ENCODE measurements around the gene BCAS3. TPM values are rescaled to one million over a fixed set of nuclear protein-coding genes. Genes with fewer than 3 reads are reported as not detected.
"Not testable (repeated sequence)": the region's sequence is repeated elsewhere in the genome, so short reads cannot be mapped to it uniquely, and the experiment has no call there.

BCAS3 gene
- total and polyA plus RNA-seq, 10 donors: 3.7 to 56.0 (median 42.3) TPM

DNA sequence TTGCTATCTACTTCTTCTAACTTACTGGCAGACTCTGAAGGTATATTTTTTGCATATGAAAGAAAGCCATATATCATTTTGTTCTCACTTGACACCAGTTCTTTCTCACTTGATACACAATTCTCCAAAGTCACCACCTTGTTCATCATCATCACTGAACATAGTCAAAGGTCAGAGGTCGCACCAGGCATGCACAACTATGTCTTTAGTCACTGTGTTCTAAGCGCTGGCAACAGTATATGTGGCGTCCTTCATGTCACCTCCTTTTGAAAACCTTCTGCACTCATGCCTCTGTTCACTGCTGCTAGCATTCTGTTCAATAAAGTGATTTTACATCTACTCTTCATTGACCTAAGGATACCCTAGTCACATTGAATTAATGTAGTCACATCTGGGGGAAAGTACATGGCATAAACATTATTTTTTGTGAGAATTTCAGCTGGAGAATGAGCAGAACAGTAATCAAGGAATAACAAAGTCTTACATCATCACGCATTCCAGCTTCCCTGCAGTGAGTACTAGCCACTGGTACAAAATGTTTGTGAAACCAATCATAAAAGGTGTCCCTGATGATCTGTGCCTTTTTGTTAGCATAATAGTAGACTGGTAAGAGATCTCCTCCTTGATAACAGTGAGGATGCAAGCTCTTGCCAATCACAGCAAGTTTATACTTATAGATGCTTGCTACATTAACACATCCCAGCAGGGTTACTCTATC is 754.1 kb downstream of the BCAS3 start:
- H3K4me3 ChIP-seq: no peak overlapping the region
- no peaks in the 10 kb centered on the region for H3K4me1 ChIP-seq
- H3K27ac ChIP-seq: no peak overlapping the region
- no peak for DNase-seq
- peaks cover 0 to 9% (median 0%) of the 10 kb centered on the region in 7 donors for H3K27me3 ChIP-seq (replicated peaks in 1 of 7)
- no peaks in the 10 kb centered on the region for H3K36me3 ChIP-seq
- intact Hi-C loops (cut with DNase I; ENCODE audit: low total_unique reads): no loop called here
- H3K9me3 ChIP-seq: peaks cover 0 to 24% (median 19%) of the 10 kb centered on the region in 8 donors
- 80 to 87% (median 85%) methylated on average over 4 of the region's 4 CpGs for WGBS, 5 donors
- TF ChIP-seq POLR2A (IDR thresholded peaks at IDR 0.05) (no peak), POLR2AphosphoS5 (IDR thresholded peaks at IDR 0.05) (no peak)
- TF ChIP-seq, protein P1, sequence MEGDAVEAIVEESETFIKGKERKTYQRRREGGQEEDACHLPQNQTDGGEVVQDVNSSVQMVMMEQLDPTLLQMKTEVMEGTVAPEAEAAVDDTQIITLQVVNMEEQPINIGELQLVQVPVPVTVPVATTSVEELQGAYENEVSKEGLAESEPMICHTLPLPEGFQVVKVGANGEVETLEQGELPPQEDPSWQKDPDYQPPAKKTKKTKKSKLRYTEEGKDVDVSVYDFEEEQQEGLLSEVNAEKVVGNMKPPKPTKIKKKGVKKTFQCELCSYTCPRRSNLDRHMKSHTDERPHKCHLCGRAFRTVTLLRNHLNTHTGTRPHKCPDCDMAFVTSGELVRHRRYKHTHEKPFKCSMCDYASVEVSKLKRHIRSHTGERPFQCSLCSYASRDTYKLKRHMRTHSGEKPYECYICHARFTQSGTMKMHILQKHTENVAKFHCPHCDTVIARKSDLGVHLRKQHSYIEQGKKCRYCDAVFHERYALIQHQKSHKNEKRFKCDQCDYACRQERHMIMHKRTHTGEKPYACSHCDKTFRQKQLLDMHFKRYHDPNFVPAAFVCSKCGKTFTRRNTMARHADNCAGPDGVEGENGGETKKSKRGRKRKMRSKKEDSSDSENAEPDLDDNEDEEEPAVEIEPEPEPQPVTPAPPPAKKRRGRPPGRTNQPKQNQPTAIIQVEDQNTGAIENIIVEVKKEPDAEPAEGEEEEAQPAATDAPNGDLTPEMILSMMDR (IDR thresholded peaks at IDR 0.05 in 8 of 11, conservative IDR thresholded peaks at IDR 0.05 in 3 of 11): no peak

- intact Hi-C loops (cut with DNase I; ENCODE audit: low total_unique reads): no loop called here
- no peak overlapping the region for H3K4me3 ChIP-seq
- H3K36me3 ChIP-seq: no peaks in the 10 kb centered on the region
- H3K9me3 ChIP-seq: peaks cover 0 to 43% (median 36%) of the 10 kb centered on the region in 8 donors
- H3K4me1 ChIP-seq: no peaks in the 10 kb centered on the region
- DNase-seq: no peak
- no peak overlapping the region for H3K27ac ChIP-seq
- H3K27me3 ChIP-seq (replicated peaks in 1 of 7): peaks cover 0 to 30% (median 0%) of the 10 kb centered on the region in 7 donors
- TF ChIP-seq POLR2AphosphoS5 (IDR thresholded peaks at IDR 0.05): no peak
- TF ChIP-seq, protein P1 (IDR thresholded peaks at IDR 0.05 in 8 of 11, conservative IDR thresholded peaks at IDR 0.05 in 3 of 11): no peak
- no peak for TF ChIP-seq POLR2A (IDR thresholded peaks at IDR 0.05)
These were observed 758.6 kb downstream of the BCAS3 start for GRCh38 chr17:61436273-61436672.

GRCh38 chr17:61436995-61437704 is 759.5 kb downstream of the BCAS3 start:
- intact Hi-C loops (cut with DNase I; ENCODE audit: low total_unique reads): no loop called here
- Histone ChIP-seq H3K36me3 (no peaks in the 10 kb centered on the region), H3K27me3 (replicated peaks in 1 of 7) (peaks cover 0 to 34% (median 0%) of the 10 kb centered on the region in 7 donors), H3K4me1 (no peaks in the 10 kb centered on the region), H3K4me3 (no peak overlapping the region), H3K9me3 (peaks cover 0 to 43% (median 36%) of the 10 kb centered on the region in 8 donors), H3K27ac (no peak overlapping the region)
- no peak for TF ChIP-seq POLR2A (IDR thresholded peaks at IDR 0.05)
- TF ChIP-seq, protein P1 (IDR thresholded peaks at IDR 0.05 in 8 of 11, conservative IDR thresholded peaks at IDR 0.05 in 3 of 11): no peak
- no peak for TF ChIP-seq POLR2AphosphoS5 (IDR thresholded peaks at IDR 0.05)
- DNase-seq: no peak

GRCh38 chr17:61440697-61441096 is 763.0 kb downstream of the BCAS3 start:
- H3K9me3 ChIP-seq: peaks cover 0 to 29% (median 26%) of the 10 kb centered on the region in 8 donors
- no peak overlapping the region for H3K27ac ChIP-seq
- H3K27me3 ChIP-seq (replicated peaks in 1 of 7): peaks cover 0 to 64% (median 4%) of the 10 kb centered on the region in 7 donors
- TF ChIP-seq POLR2AphosphoS5 (IDR thresholded peaks at IDR 0.05) (no peak), POLR2A (IDR thresholded peaks at IDR 0.05) (no peak)
- TF ChIP-seq, protein P1 (IDR thresholded peaks at IDR 0.05 in 8 of 11, conservative IDR thresholded peaks at IDR 0.05 in 3 of 11): no peak
- intact Hi-C loops (cut with DNase I; ENCODE audit: low total_unique reads): no loop called here
- no peaks in the 10 kb centered on the region for H3K4me1 ChIP-seq
- no peaks in the 10 kb centered on the region for H3K36me3 ChIP-seq
- no peak for DNase-seq
- no peak overlapping the region for H3K4me3 ChIP-seq

- DNase-seq; H3K4me1 ChIP-seq; H3K36me3 ChIP-seq; H3K4me3 ChIP-seq; H3K27ac ChIP-seq; intact Hi-C loops (cut with DNase I; ENCODE audit: low total_unique reads): not testable (repeated sequence)
- WGBS, 5 donors: 88 to 97% (median 92%) methylated on average over 6 of the region's 6 CpGs
- Histone ChIP-seq H3K9me3 (peaks cover 0 to 21% (median 19%) of the 10 kb centered on the region in 8 donors), H3K27me3 (replicated peaks in 1 of 7) (peaks cover 0 to 72% (median 4%) of the 10 kb centered on the region in 7 donors)
These were observed 763.9 kb downstream of the BCAS3 start for GRCh38 chr17:61441507-61441906.

Data from spleen (tissue), 11 donors.